ENCODE data around the gene EPB41. TPM values are rescaled to one million over a fixed set of nuclear protein-coding genes. Genes with fewer than 3 reads are reported as not detected.

EPB41 gene
- total RNA-seq, 1 experiment from 2014 or later: 20.2 TPM

GRCh38 chr1:28877132-28877781, 37.1 kb upstream of the EPB41 start:
- no peak overlapping the region for H3K4me3 ChIP-seq (ENCODE audit: low read depth in 2 of 2, low read length in 2 of 2)
- POLR2A ChIA-PET: no interaction called here
- no peaks in the 10 kb centered on the region for H3K27me3 ChIP-seq (ENCODE audit: control insufficient read depth, insufficient read depth, low read length)
- no peaks in the 10 kb centered on the region for H3K4me1 ChIP-seq (ENCODE audit: control insufficient read depth, insufficient read depth, low read length)
- DNase-seq (ENCODE audit: low read depth, low spot score) (peak; percentile 74), ATAC-seq (peak; percentile 89)
- CTCF ChIA-PET: interaction anchor here (0.6 to 2.7 kb wide), 18 partner anchors 9 to 234 kb away, joined by 3 to 42 read pairs (median 4); no protein-coding TSS in a partner anchor
- TF ChIP-seq CTCF (IDR thresholded peaks at IDR 0.05): peak; percentile 90
- no peak for TF ChIP-seq SIN3A (IDR thresholded peaks at IDR 0.05; ENCODE audit: borderline replicate concordance, insufficient read depth, low read depth, low read length)
- H3K9me3 ChIP-seq (ENCODE audit: control insufficient read depth, insufficient read depth, low read depth, low read length): no peaks in the 10 kb centered on the region
- no TSS peak for BruUV-seq (replicated peaks)
- intact Hi-C loops (cut with micrococcal nuclease; ENCODE audit: unreplicated experiment): loop anchor here (1.0 to 10.0 kb wide), 2 partner anchors 92 to 232 kb away; partner anchors contain the start of genes RNU11 and TAF12
- H3K27ac ChIP-seq (ENCODE audit: low read length): no peak overlapping the region
- no peaks in the 10 kb centered on the region for H3K36me3 ChIP-seq (ENCODE audit: control insufficient read depth, insufficient read depth, low read length)
- in situ Hi-C loops (cut with HindIII; ENCODE audit: low pct_unique_long_range_greater_than_20kb, low sequenced_read_pairs): no loop called here

GRCh38 chr1:28878796-28879195, 35.6 kb upstream of the EPB41 start:
- Histone ChIP-seq H3K4me3 (ENCODE audit: low read depth in 2 of 2, low read length in 2 of 2) (no peak overlapping the region), H3K27ac (ENCODE audit: low read length) (no peak overlapping the region), H3K4me1 (ENCODE audit: control insufficient read depth, insufficient read depth, low read length) (no peaks in the 10 kb centered on the region), H3K9me3 (ENCODE audit: control insufficient read depth, insufficient read depth, low read depth, low read length) (no peaks in the 10 kb centered on the region), H3K27me3 (ENCODE audit: control insufficient read depth, insufficient read depth, low read length) (no peaks in the 10 kb centered on the region), H3K36me3 (ENCODE audit: control insufficient read depth, insufficient read depth, low read length) (no peaks in the 10 kb centered on the region)
- intact Hi-C loops (cut with micrococcal nuclease; ENCODE audit: unreplicated experiment) (loop anchor here (10.0 kb wide), 1 partner anchor 234 kb away; the partner anchor contains the start of genes RNU11 and TAF12), in situ Hi-C loops (cut with HindIII; ENCODE audit: low pct_unique_long_range_greater_than_20kb, low sequenced_read_pairs) (no loop called here)
- BruUV-seq (replicated peaks): no TSS peak
- ATAC-seq (no peak), DNase-seq (ENCODE audit: low read depth, low spot score) (no peak)
- TF ChIP-seq REST (IDR thresholded peaks at IDR 0.05; ENCODE audit: insufficient read depth in 1 of 2, low read depth in 2 of 2, low read length in 1 of 2): no peak
- no peak for TF ChIP-seq CTCF (IDR thresholded peaks at IDR 0.05)
- no peak for TF ChIP-seq TCF7L2 (IDR thresholded peaks at IDR 0.05; ENCODE audit: low read depth, low read length)
- no peak for TF ChIP-seq POLR2AphosphoS5 (IDR thresholded peaks at IDR 0.05; ENCODE audit: low read depth, low read length)
- TF ChIP-seq SIN3A (IDR thresholded peaks at IDR 0.05; ENCODE audit: borderline replicate concordance, insufficient read depth, low read depth, low read length): no peak
- ChIA-PET CTCF (interaction anchor here (0.5 to 0.8 kb wide), 4 partner anchors 26 to 155 kb away, joined by 3 to 23 read pairs (median 6); no protein-coding TSS in a partner anchor), POLR2A (no interaction called here)
